ENCODE measurements around the gene GPR15LG. TPM values are rescaled to one million over a fixed set of nuclear protein-coding genes. Genes with fewer than 3 reads are reported as not detected.
"Not testable (repeated sequence)": the region's sequence is repeated elsewhere in the genome, so short reads cannot be mapped to it uniquely, and the experiment has no call there.

The GPR15LG gene
- total RNA-seq, 5 donors from 2014 or later (not counting 1 experiment from before 2014, with no cell fraction given): not detected

GRCh38 chr10:84159076-84159685, 14.4 kb upstream of the GPR15LG start:
- no peak for DNase-seq
- no peaks in the 10 kb centered on the region for H3K27me3 ChIP-seq (replicated peaks in 1 of 2; ENCODE audit: control insufficient read depth in 2 of 2, extremely low read depth in 1 of 2, insufficient read depth in 2 of 2, low read length in 1 of 2)
- H3K4me3 Mint-ChIP-seq: no peak overlapping the region
- ChIA-PET POLR2A (interaction anchor here in 1 of 2 donors (1.1 kb wide), 1 partner anchor 22 kb away, joined by 5 read pairs; no protein-coding TSS in a partner anchor), CTCF (no interaction called here)
- H3K4me1 Mint-ChIP-seq: peaks cover 8 to 17% (median 14%) of the 10 kb centered on the region in 3 donors
- H3K4me3 ChIP-seq (ENCODE audit: control insufficient read depth in 1 of 2, extremely low read depth in 1 of 2, low read length in 1 of 2): no peak overlapping the region
- H3K27me3 Mint-ChIP-seq: peaks cover 3 to 10% of the 10 kb centered on the region in 2 donors
- H3K36me3 Mint-ChIP-seq: peaks cover 6% of the 10 kb centered on the region
- H3K27ac Mint-ChIP-seq: no peak overlapping the region
- H3K4me1 ChIP-seq (ENCODE audit: control insufficient read depth in 1 of 2, extremely low read depth in 1 of 2, insufficient read depth in 2 of 2, low read length in 2 of 2): peaks cover 0 to 4% of the 10 kb centered on the region in 2 experiments
- ATAC-seq (replicated peaks in 1 of 4): no peak
- H3K36me3 ChIP-seq (ENCODE audit: control insufficient read depth in 2 of 2, extremely low read depth in 1 of 2, insufficient read depth in 1 of 2, low read length in 1 of 2): peaks cover 0 to 7% of the 10 kb centered on the region in 2 donors
- WGBS (ENCODE audit: insufficient coverage): 42% methylated on average over 7 of the region's 9 CpGs
- H3K27ac ChIP-seq (ENCODE audit: low read length): no peak overlapping the region
- H3K9me3 Mint-ChIP-seq: no peaks in the 10 kb centered on the region
- H3K9me3 ChIP-seq: no peaks in the 10 kb centered on the region

- peaks cover 8 to 17% (median 14%) of the 10 kb centered on the region in 3 donors for H3K4me1 Mint-ChIP-seq
- CTCF ChIA-PET: interaction anchor here in 1 of 2 donors (2.0 kb wide), 1 partner anchor 13 kb away, joined by 7 read pairs; no protein-coding TSS in a partner anchor
- H3K27me3 ChIP-seq (replicated peaks in 1 of 2; ENCODE audit: control insufficient read depth in 2 of 2, extremely low read depth in 1 of 2, insufficient read depth in 2 of 2, low read length in 1 of 2): no peaks in the 10 kb centered on the region
- H3K9me3 ChIP-seq: no peaks in the 10 kb centered on the region
- DNase-seq (no peak), ATAC-seq (replicated peaks in 1 of 4) (no peak)
- no peaks in the 10 kb centered on the region for H3K36me3 Mint-ChIP-seq
- no peak overlapping the region for H3K4me3 ChIP-seq (ENCODE audit: control insufficient read depth in 1 of 2, extremely low read depth in 1 of 2, low read length in 1 of 2)
- POLR2A ChIA-PET: no interaction called here
- H3K27ac Mint-ChIP-seq: no peak overlapping the region
- no peak overlapping the region for H3K27ac ChIP-seq (ENCODE audit: low read length)
- no peaks in the 10 kb centered on the region for H3K36me3 ChIP-seq (ENCODE audit: control insufficient read depth in 2 of 2, extremely low read depth in 1 of 2, insufficient read depth in 1 of 2, low read length in 1 of 2)
- no peak overlapping the region for H3K4me3 Mint-ChIP-seq
- H3K4me1 ChIP-seq (ENCODE audit: control insufficient read depth in 1 of 2, extremely low read depth in 1 of 2, insufficient read depth in 2 of 2, low read length in 2 of 2): peaks cover 0 to 4% of the 10 kb centered on the region in 2 experiments
- 80% methylated on average over 1 of the region's 6 CpGs for WGBS (ENCODE audit: insufficient coverage)
- peaks cover 7 to 14% of the 10 kb centered on the region in 2 donors for H3K27me3 Mint-ChIP-seq
- H3K9me3 Mint-ChIP-seq: no peaks in the 10 kb centered on the region
Observed at GRCh38 chr10:84160663-84161362, 12.8 kb upstream of the GPR15LG start.

- H3K36me3 Mint-ChIP-seq: no peaks in the 10 kb centered on the region
- H3K27me3 Mint-ChIP-seq: peaks cover 11 to 14% of the 10 kb centered on the region in 2 donors
- DNase-seq (no peak), ATAC-seq (replicated peaks in 1 of 4) (no peak)
- H3K27ac ChIP-seq (ENCODE audit: low read length): no peak overlapping the region
- H3K9me3 Mint-ChIP-seq: no peaks in the 10 kb centered on the region
- H3K4me1 ChIP-seq (ENCODE audit: control insufficient read depth in 1 of 2, extremely low read depth in 1 of 2, insufficient read depth in 2 of 2, low read length in 2 of 2): peaks cover 0 to 3% of the 10 kb centered on the region in 2 experiments
- H3K27me3 ChIP-seq (replicated peaks in 1 of 2; ENCODE audit: control insufficient read depth in 2 of 2, extremely low read depth in 1 of 2, insufficient read depth in 2 of 2, low read length in 1 of 2): peaks cover 0 to 5% of the 10 kb centered on the region in 2 experiments
- ChIA-PET POLR2A (no interaction called here), CTCF (interaction anchor here in 1 of 2 donors (0.6 to 1.1 kb wide), 2 partner anchors 15 to 16 kb away, joined by 3 read pairs; no protein-coding TSS in a partner anchor)
- no CpG with 5 or more reads among the region's 2 CpGs for WGBS (ENCODE audit: insufficient coverage)
- H3K4me1 Mint-ChIP-seq: peaks cover 0 to 4% (median 3%) of the 10 kb centered on the region in 3 donors
- no peak overlapping the region for H3K27ac Mint-ChIP-seq
- no peak overlapping the region for H3K4me3 Mint-ChIP-seq
- H3K36me3 ChIP-seq (ENCODE audit: control insufficient read depth in 2 of 2, extremely low read depth in 1 of 2, insufficient read depth in 1 of 2, low read length in 1 of 2): no peaks in the 10 kb centered on the region
- no peak overlapping the region for H3K4me3 ChIP-seq (ENCODE audit: control insufficient read depth in 1 of 2, extremely low read depth in 1 of 2, low read length in 1 of 2)
- H3K9me3 ChIP-seq: no peaks in the 10 kb centered on the region
Observed at GRCh38 chr10:84163996-84164395, 9.6 kb upstream of the GPR15LG start.

GRCh38 chr10:84164442-84164841, 9.2 kb upstream of the GPR15LG start:
- DNase-seq (no peak), ATAC-seq (replicated peaks in 1 of 4) (no peak)
- no CpG with 5 or more reads among the region's 2 CpGs for WGBS (ENCODE audit: insufficient coverage)
- Mint-ChIP-seq H3K4me3 (no peak overlapping the region), H3K27ac (no peak overlapping the region), H3K9me3 (no peaks in the 10 kb centered on the region), H3K27me3 (peaks cover 11 to 14% of the 10 kb centered on the region in 2 donors), H3K36me3 (no peaks in the 10 kb centered on the region), H3K4me1 (peaks cover 0 to 2% (median under 1%) of the 10 kb centered on the region in 3 donors)
- H3K9me3 ChIP-seq: no peaks in the 10 kb centered on the region
- CTCF ChIA-PET: interaction anchor here in 1 of 2 donors (0.9 to 1.1 kb wide), 2 partner anchors 16 to 35 kb away, joined by 3 to 4 read pairs; no protein-coding TSS in a partner anchor
- H3K27me3 ChIP-seq (replicated peaks in 1 of 2; ENCODE audit: control insufficient read depth in 2 of 2, extremely low read depth in 1 of 2, insufficient read depth in 2 of 2, low read length in 1 of 2): peaks cover 0 to 5% of the 10 kb centered on the region in 2 experiments
- POLR2A ChIA-PET: no interaction called here
- H3K4me3 ChIP-seq (ENCODE audit: control insufficient read depth in 1 of 2, extremely low read depth in 1 of 2, low read length in 1 of 2): no peak overlapping the region
- H3K36me3 ChIP-seq (ENCODE audit: control insufficient read depth in 2 of 2, extremely low read depth in 1 of 2, insufficient read depth in 1 of 2, low read length in 1 of 2): no peaks in the 10 kb centered on the region
- no peak overlapping the region for H3K27ac ChIP-seq (ENCODE audit: low read length)
- no peaks in the 10 kb centered on the region for H3K4me1 ChIP-seq (ENCODE audit: control insufficient read depth in 1 of 2, extremely low read depth in 1 of 2, insufficient read depth in 2 of 2, low read length in 2 of 2)

GRCh38 chr10:84166620-84167288, 6.8 kb upstream of the GPR15LG start:
- ChIA-PET POLR2A (no interaction called here), CTCF (no interaction called here)
- WGBS (ENCODE audit: insufficient coverage): 86% methylated on average over 3 of the region's 4 CpGs
- ATAC-seq (replicated peaks in 1 of 4) (no peak), DNase-seq (no peak)
- H3K4me1 ChIP-seq (ENCODE audit: control insufficient read depth in 1 of 2, extremely low read depth in 1 of 2, insufficient read depth in 2 of 2, low read length in 2 of 2): no peaks in the 10 kb centered on the region
- Mint-ChIP-seq H3K27me3 (peaks cover 11 to 14% of the 10 kb centered on the region in 2 donors), H3K36me3 (no peaks in the 10 kb centered on the region), H3K4me3 (no peak overlapping the region), H3K27ac (no peak overlapping the region), H3K9me3 (no peaks in the 10 kb centered on the region), H3K4me1 (no peaks in the 10 kb centered on the region)
- peaks cover 0 to 5% of the 10 kb centered on the region in 2 experiments for H3K27me3 ChIP-seq (replicated peaks in 1 of 2; ENCODE audit: control insufficient read depth in 2 of 2, extremely low read depth in 1 of 2, insufficient read depth in 2 of 2, low read length in 1 of 2)
- H3K9me3 ChIP-seq: no peaks in the 10 kb centered on the region
- H3K4me3 ChIP-seq (ENCODE audit: control insufficient read depth in 1 of 2, extremely low read depth in 1 of 2, low read length in 1 of 2): no peak overlapping the region
- no peaks in the 10 kb centered on the region for H3K36me3 ChIP-seq (ENCODE audit: control insufficient read depth in 2 of 2, extremely low read depth in 1 of 2, insufficient read depth in 1 of 2, low read length in 1 of 2)
- H3K27ac ChIP-seq (ENCODE audit: low read length): no peak overlapping the region

GRCh38 chr10:84167289-84167653, 6.3 kb upstream of the GPR15LG start:
- H3K4me3 ChIP-seq (ENCODE audit: control insufficient read depth in 1 of 2, extremely low read depth in 1 of 2, low read length in 1 of 2): not testable (repeated sequence)

More at GRCh38 chr10:84167289-84167653, 6.3 kb upstream of the GPR15LG start:
- H3K27ac Mint-ChIP-seq; H3K27me3 ChIP-seq (replicated peaks in 1 of 2; ENCODE audit: control insufficient read depth in 2 of 2, extremely low read depth in 1 of 2, insufficient read depth in 2 of 2, low read length in 1 of 2); H3K36me3 Mint-ChIP-seq; H3K4me3 Mint-ChIP-seq; H3K9me3 Mint-ChIP-seq; H3K36me3 ChIP-seq (ENCODE audit: control insufficient read depth in 2 of 2, extremely low read depth in 1 of 2, insufficient read depth in 1 of 2, low read length in 1 of 2); H3K4me1 Mint-ChIP-seq; ATAC-seq (replicated peaks in 1 of 4); DNase-seq; POLR2A ChIA-PET; H3K9me3 ChIP-seq; H3K4me1 ChIP-seq (ENCODE audit: control insufficient read depth in 1 of 2, extremely low read depth in 1 of 2, insufficient read depth in 2 of 2, low read length in 2 of 2); H3K27ac ChIP-seq (ENCODE audit: low read length): not testable (repeated sequence)
- CTCF ChIA-PET: interaction anchor here in 1 of 2 donors (0.6 kb wide), 1 partner anchor 98 kb away, joined by 3 read pairs; no protein-coding TSS in a partner anchor
- WGBS (ENCODE audit: insufficient coverage): no CpG with 5 or more reads among the region's 2 CpGs
- H3K27me3 Mint-ChIP-seq: peaks cover 11 to 14% of the 10 kb centered on the region in 2 donors
